ENCODE measurements around the gene IGF2.

Gene IGF2

DNA sequence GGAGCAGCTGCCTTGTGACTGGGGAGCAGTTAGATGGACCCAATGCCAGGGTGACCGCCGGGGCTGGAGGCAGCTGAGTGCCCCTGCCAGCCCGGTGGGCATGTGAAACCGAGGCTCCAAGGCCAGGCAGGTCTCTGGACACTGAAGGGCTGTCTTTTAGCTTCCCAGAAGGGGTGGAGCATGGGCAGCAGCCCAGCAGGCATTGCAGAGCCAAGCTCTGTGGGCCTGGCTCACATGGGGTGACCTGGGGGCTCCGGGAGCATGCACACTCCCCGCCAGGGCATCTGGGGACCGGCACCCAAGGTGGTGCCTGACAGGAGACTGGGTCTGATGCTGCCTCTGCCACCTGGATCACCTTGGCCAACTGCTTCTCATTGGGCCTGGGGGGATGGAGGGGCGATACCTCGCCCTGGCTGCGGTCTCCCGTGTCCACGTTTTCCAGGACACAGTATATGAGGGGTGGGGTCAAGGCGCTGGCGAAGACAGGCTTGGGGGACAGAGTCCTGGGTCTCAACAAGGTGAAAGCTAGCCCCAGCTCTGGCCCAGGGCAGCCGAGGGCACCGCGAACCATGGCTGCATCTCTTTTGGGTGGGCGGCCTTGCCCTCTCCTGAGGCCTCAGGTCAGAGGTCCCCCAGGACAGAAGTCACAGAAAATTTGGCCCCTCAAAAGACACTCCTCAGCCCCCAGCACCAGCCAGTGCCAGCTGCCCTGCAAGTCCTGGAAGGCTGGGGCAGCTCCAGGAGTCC is 18.3 kb upstream of the IGF2 start:
- in situ Hi-C loops (cut with MboI; ENCODE audit: low pct_unique_long_range_greater_than_20kb, low sequenced_read_pairs), result no loop called here
- no peak for DNase-seq

- in situ Hi-C loops (cut with MboI; ENCODE audit: low pct_unique_long_range_greater_than_20kb, low sequenced_read_pairs), result no loop called here
- DNase-seq, result peak; percentile 56
Observed at GRCh38 chr11:2156416-2157182, 17.4 kb upstream of the IGF2 start.

DNA sequence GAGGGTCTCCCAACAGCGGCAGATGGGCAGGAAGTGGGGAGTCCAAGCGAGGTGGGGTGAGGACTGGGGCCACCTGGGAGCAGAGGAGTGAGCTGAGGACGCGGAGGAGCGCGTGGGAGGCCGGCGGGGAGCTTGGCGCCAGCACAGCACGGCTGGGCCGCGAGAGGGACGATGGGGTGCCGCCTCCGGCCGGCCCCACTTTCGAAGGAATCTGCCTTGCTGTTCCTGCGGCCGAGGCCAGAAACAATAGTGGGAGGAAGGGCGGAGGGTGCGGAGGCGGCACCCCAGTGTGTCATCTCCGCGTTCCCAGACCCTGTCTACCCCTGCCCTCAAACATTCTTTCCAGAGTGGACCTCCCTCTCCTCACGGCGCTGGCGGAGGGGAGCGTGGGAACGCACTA is 16.3 kb upstream of the IGF2 start:
- in situ Hi-C loops (cut with MboI; ENCODE audit: low pct_unique_long_range_greater_than_20kb, low sequenced_read_pairs), result no loop called here
- no peak for DNase-seq

DNA sequence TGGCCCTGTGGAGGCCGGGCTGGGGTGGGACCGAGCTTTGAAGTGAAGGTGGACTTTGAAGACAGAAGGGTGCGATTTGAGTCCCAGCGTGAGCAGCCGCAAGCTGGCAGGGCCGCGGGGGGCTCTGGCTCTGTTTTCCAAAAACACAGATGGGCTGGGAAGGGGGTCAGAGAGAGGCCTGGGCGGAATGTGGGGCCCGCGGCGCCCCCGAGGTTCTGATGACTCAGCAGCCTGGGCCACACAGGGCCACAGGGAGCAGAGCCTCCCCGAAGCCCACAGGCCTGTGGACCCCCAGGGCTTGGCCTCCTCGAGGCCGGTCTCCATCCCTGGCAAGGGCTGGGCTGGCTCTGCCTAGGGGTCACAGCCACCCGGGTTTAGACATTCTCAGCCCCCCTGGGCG is 15.7 kb upstream of the IGF2 start:
- DNase-seq, result no peak
- in situ Hi-C loops (cut with MboI; ENCODE audit: low pct_unique_long_range_greater_than_20kb, low sequenced_read_pairs), result no loop called here

- no peak for DNase-seq
- in situ Hi-C loops (cut with MboI; ENCODE audit: low pct_unique_long_range_greater_than_20kb, low sequenced_read_pairs), result no loop called here
Observed at GRCh38 chr11:2154195-2154585, 15.0 kb upstream of the IGF2 start.

DNA sequence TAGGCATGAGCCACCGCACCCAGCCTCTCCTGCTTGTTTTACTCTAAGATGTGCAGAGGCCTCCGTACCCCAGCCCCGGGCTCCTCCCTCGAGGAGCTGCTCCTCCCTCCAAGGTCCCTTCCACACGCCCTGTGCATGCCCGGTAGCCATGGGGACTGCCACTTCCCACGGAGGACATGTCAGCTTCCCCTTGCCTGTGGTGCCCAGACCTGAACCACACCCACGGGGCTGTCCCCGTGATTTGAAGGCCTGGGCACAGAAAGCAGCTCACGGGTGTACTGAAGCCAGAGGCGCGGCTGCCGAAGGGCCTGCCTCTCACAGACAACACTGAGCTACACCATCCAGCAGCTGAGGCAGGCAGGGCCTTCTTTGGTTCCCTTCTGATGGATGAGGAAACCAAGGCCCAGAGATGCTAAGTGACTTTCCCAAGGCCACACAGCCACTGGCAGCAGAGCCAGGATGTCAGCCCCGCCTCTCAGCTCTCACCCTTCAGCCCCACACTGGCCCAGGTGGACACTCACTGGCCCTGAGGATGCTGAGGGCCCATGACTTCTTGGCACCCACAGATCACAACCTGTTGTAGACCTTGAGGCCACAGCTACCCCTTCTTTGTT is 14.5 kb upstream of the IGF2 start:
- no peak for DNase-seq
- in situ Hi-C loops (cut with MboI; ENCODE audit: low pct_unique_long_range_greater_than_20kb, low sequenced_read_pairs), result no loop called here

DNA sequence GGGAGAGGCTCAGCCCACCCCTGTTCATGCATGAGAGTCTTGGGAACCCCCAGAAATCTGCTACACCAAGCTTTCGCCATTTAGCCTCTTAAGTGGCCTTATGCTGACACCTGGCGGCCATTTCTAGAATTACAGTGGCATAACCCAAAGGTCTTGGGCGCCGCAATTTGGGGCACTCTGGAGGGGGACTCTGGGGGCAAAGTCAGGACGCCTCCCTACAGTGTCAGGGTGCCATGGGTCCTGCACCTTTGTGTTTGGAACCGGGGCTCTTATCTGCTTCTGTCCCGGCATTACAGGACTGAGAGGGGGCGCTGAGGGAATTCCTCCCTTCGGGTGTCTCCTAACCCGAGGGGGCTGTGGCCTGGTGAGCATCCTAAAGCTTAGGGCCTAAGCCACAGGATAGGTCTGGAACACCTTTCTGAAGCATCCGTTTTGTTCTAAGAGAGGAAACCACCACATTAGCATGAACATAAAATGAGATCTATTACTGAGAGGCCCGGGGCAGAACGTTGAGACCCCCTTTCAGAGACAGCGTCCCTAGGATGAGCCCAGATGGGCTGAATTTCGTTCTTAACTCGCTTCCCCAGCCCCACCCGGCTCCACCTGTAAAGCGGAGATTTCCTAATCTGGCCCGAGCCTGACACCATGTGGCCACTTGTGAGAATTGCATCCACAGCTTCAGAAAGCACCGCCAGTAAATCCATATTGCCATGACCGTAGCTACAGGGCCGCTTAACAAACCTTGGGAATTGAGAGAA is 12.5 kb upstream of the IGF2 start:
- in situ Hi-C loops (cut with MboI; ENCODE audit: low pct_unique_long_range_greater_than_20kb, low sequenced_read_pairs), result no loop called here
- DNase-seq, result peak; percentile 78

- in situ Hi-C loops (cut with MboI; ENCODE audit: low pct_unique_long_range_greater_than_20kb, low sequenced_read_pairs), result no loop called here
- peak; percentile 28 for DNase-seq
Observed at GRCh38 chr11:2149864-2150847, 11.0 kb upstream of the IGF2 start.

- in situ Hi-C loops (cut with MboI; ENCODE audit: low pct_unique_long_range_greater_than_20kb, low sequenced_read_pairs), result no loop called here
- no peak for DNase-seq
Observed at GRCh38 chr11:2149460-2149859, 10.3 kb upstream of the IGF2 start.

- in situ Hi-C loops (cut with MboI; ENCODE audit: low pct_unique_long_range_greater_than_20kb, low sequenced_read_pairs), result no loop called here
- DNase-seq, result no peak
Observed at GRCh38 chr11:2148595-2148994, 9.4 kb upstream of the IGF2 start.

DNA sequence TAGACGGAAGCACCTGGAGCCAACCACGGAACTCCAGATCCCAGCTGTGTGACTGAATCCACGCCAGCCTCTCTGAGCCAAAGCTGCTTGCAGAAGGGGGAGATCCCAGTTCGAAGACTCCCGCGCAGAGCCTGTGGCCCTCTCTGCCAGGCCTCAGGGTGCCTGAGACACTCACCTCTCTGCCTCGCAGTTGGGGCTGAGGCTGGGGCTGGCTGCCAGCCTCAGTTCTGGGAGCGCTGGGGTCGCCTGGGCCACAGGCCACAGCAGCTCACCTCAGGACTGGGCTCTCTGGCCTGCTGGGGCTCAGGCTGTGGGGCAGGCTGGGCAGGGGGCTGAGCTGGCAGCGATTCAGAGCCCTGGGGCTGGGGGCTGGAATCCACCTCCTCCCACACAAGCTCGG is 8.2 kb upstream of the IGF2 start:
- DNase-seq, result no peak
- in situ Hi-C loops (cut with MboI; ENCODE audit: low pct_unique_long_range_greater_than_20kb, low sequenced_read_pairs), result no loop called here

- DNase-seq, result no peak
- in situ Hi-C loops (cut with MboI; ENCODE audit: low pct_unique_long_range_greater_than_20kb, low sequenced_read_pairs), result no loop called here
Observed at GRCh38 chr11:2146051-2146450, 6.9 kb upstream of the IGF2 start.

GRCh38 chr11:2144544-2145248 is 5.5 kb upstream of the IGF2 start:
- no peak for DNase-seq
- in situ Hi-C loops (cut with MboI; ENCODE audit: low pct_unique_long_range_greater_than_20kb, low sequenced_read_pairs), result no loop called here

- in situ Hi-C loops (cut with MboI; ENCODE audit: low pct_unique_long_range_greater_than_20kb, low sequenced_read_pairs), result no loop called here
- DNase-seq, result no peak
Observed at GRCh38 chr11:2143799-2144543, 4.8 kb upstream of the IGF2 start.

GRCh38 chr11:2143477-2143798 is 4.2 kb upstream of the IGF2 start:
- DNase-seq, result no peak
- in situ Hi-C loops (cut with MboI; ENCODE audit: low pct_unique_long_range_greater_than_20kb, low sequenced_read_pairs), result no loop called here

DNA sequence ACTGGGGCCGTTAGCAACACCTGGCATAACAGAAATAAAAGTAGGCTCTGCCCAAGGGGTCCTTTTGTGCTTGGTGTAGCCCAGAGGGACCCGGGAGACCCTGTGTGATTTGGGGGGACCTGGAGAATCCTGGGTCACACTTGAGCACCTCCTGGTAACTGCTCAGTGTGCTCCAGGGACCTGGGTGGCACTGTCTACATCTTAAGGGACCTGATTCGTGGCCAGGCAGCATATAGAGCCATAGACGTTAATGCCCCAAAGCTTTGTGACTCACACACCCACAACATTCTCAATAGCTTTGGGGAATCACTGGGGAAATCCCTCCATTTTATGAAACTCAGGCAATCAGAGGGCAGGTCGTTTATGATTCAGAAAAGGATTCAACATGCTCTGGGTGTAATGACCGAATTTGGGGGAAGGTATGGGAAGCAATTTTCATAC is 3.6 kb upstream of the IGF2 start:
- in situ Hi-C loops (cut with MboI; ENCODE audit: low pct_unique_long_range_greater_than_20kb, low sequenced_read_pairs), result no loop called here
- no peak for DNase-seq

GRCh38 chr11:2142300-2142759 is 3.1 kb upstream of the IGF2 start:
- in situ Hi-C loops (cut with MboI; ENCODE audit: low pct_unique_long_range_greater_than_20kb, low sequenced_read_pairs), result no loop called here
- no peak for DNase-seq

All from KBM-7 (cell line).